ENCODE data around the gene STX16. TPM values are rescaled to one million over a fixed set of nuclear protein-coding genes. Genes with fewer than 3 reads are reported as not detected.
A peak's percentile ranks its signal among the peaks of the same experiment; 100 is the strongest.
"Not testable (repeated sequence)": the region's sequence is repeated elsewhere in the genome, so short reads cannot be mapped to it uniquely, and the experiment has no call there.

The STX16 gene
- polyA plus RNA-seq, 3 donors: 15.6 to 165 (median 27.4) TPM

DNA sequence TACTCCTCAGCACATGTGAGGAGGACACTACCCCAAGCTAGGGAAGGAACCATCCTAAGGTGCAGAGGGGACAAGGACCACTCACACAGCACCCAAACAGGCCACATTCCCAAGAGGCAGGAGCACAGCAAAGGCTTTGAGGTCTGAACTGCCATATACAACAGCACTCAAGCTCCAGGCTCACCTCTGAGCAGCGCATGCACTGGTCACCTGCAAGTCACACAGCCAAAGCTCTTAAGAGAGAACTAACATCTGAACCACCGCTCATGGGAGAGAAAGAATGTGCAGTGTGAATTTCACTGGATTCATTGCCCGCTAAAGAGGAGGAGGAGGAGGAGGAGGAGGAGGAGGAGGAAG lies 72.5 kb downstream of the STX16 start:
- no CpG with 5 or more reads among the region's 3 CpGs for WGBS (ENCODE audit: insufficient coverage)
- Histone ChIP-seq H3K9me3 (replicated peaks in 1 of 2; ENCODE audit: control insufficient read depth in 1 of 2, insufficient read depth in 1 of 2, low read length in 2 of 2) (no peaks in the 10 kb centered on the region), H2AFZ (ENCODE audit: insufficient read depth, low read depth, low read length, poor library complexity, severe bottlenecking) (no peak overlapping the region), H3K27me3 (ENCODE audit: control insufficient read depth in 2 of 2, insufficient read depth in 2 of 2, low read length in 2 of 2) (no peaks in the 10 kb centered on the region), H3K36me3 (replicated peaks in 1 of 2; ENCODE audit: control insufficient read depth in 1 of 2, insufficient read depth in 2 of 2, low read length in 2 of 2) (no peaks in the 10 kb centered on the region), H3K4me2 (replicated peaks; ENCODE audit: extremely low read depth, low read length, poor library complexity, severe bottlenecking) (no peak overlapping the region), H3K9ac (ENCODE audit: insufficient read depth, low read length, poor library complexity, severe bottlenecking) (no peak overlapping the region), H3K4me3 (replicated peaks in 1 of 3; ENCODE audit: low read depth in 2 of 3, low read length in 3 of 3) (no peak overlapping the region), H3K79me2 (ENCODE audit: insufficient read depth, low read length) (no peaks in the 10 kb centered on the region), H3K4me1 (ENCODE audit: control insufficient read depth in 1 of 2, insufficient read depth in 2 of 2, low read length in 2 of 2) (peaks cover 0 to 5% of the 10 kb centered on the region in 2 donors), H3K27ac (ENCODE audit: low read depth in 1 of 2, low read length in 2 of 2) (no peak overlapping the region), H4K20me1 (ENCODE audit: insufficient read depth, low read length) (no peaks in the 10 kb centered on the region)
- TF ChIP-seq, protein P1, sequence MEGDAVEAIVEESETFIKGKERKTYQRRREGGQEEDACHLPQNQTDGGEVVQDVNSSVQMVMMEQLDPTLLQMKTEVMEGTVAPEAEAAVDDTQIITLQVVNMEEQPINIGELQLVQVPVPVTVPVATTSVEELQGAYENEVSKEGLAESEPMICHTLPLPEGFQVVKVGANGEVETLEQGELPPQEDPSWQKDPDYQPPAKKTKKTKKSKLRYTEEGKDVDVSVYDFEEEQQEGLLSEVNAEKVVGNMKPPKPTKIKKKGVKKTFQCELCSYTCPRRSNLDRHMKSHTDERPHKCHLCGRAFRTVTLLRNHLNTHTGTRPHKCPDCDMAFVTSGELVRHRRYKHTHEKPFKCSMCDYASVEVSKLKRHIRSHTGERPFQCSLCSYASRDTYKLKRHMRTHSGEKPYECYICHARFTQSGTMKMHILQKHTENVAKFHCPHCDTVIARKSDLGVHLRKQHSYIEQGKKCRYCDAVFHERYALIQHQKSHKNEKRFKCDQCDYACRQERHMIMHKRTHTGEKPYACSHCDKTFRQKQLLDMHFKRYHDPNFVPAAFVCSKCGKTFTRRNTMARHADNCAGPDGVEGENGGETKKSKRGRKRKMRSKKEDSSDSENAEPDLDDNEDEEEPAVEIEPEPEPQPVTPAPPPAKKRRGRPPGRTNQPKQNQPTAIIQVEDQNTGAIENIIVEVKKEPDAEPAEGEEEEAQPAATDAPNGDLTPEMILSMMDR (IDR thresholded peaks at IDR 0.05): no peak
- peak in 1 of 3 donors; percentile 1 for DNase-seq
- H3K4me3 Mint-ChIP-seq: peak overlapping the region in 1 of 2 donors; percentile 22
- H3K27ac Mint-ChIP-seq: no peak overlapping the region
- no peaks in the 10 kb centered on the region for H3K36me3 Mint-ChIP-seq
- intact Hi-C loops (cut with micrococcal nuclease): no loop called here
- peaks cover 8% of the 10 kb centered on the region for H3K4me1 Mint-ChIP-seq
- peaks cover 4 to 38% (median 13%) of the 10 kb centered on the region in 3 donors for H3K27me3 Mint-ChIP-seq (ENCODE audit: low read depth in 3 of 3)
- peaks cover 0 to 10% (median 0%) of the 10 kb centered on the region in 7 donors for H3K9me3 Mint-ChIP-seq

DNA sequence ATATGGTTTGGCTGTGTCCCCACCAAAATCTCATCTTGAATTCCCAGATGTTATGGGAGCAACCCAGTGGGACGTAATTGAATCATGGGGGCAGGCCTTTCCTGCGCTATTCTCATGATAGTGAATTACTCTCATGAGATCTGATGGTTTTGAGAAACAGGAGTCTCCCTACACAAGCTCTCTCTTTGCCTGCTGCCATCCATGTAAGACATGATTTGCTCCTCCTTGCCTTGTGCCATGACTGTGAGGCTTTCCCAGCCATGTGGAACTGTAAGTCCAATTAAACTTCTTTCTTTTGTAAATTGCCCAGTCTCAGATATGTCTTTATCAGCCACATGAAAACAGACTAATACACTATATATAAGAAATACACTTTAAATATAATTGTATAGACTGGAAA lies 75.1 kb downstream of the STX16 start:
- DNase-seq; H3K27ac ChIP-seq (ENCODE audit: low read depth in 1 of 2, low read length in 2 of 2); H2AFZ ChIP-seq (ENCODE audit: insufficient read depth, low read depth, low read length, poor library complexity, severe bottlenecking); H3K9me3 Mint-ChIP-seq; H3K36me3 ChIP-seq (replicated peaks in 1 of 2; ENCODE audit: control insufficient read depth in 1 of 2, insufficient read depth in 2 of 2, low read length in 2 of 2); H3K4me1 Mint-ChIP-seq; H3K79me2 ChIP-seq (ENCODE audit: insufficient read depth, low read length); H3K36me3 Mint-ChIP-seq; H3K27me3 ChIP-seq (ENCODE audit: control insufficient read depth in 2 of 2, insufficient read depth in 2 of 2, low read length in 2 of 2); H3K9me3 ChIP-seq (replicated peaks in 1 of 2; ENCODE audit: control insufficient read depth in 1 of 2, insufficient read depth in 1 of 2, low read length in 2 of 2); H4K20me1 ChIP-seq (ENCODE audit: insufficient read depth, low read length); H3K27ac Mint-ChIP-seq; H3K4me1 ChIP-seq (ENCODE audit: control insufficient read depth in 1 of 2, insufficient read depth in 2 of 2, low read length in 2 of 2); H3K9ac ChIP-seq (ENCODE audit: insufficient read depth, low read length, poor library complexity, severe bottlenecking); H3K4me2 ChIP-seq (replicated peaks; ENCODE audit: extremely low read depth, low read length, poor library complexity, severe bottlenecking); intact Hi-C loops (cut with micrococcal nuclease); H3K4me3 ChIP-seq (replicated peaks in 1 of 3; ENCODE audit: low read depth in 2 of 3, low read length in 3 of 3): not testable (repeated sequence)
- Mint-ChIP-seq H3K4me3 (peak overlapping the region in 1 of 2 donors; percentile 14), H3K27me3 (ENCODE audit: low read depth in 3 of 3) (peaks cover 11 to 41% (median 17%) of the 10 kb centered on the region in 3 donors)
- no CpG with 5 or more reads among the region's 2 CpGs for WGBS (ENCODE audit: insufficient coverage)

Other genes with a start within 250 kb of the STX16 start
- gene APCDD1L, start 135.9 kb upstream of the STX16 start, polyA plus RNA-seq: not detected
- 100 to 1,000 TPM in 1 of 3 donors, 10 to 100 TPM in 2; 37.6 to 109 (median 39.6) TPM for gene NPEPL1, start 41.5 kb downstream of the STX16 start, polyA plus RNA-seq
- not detected for gene GNAS-AS1, start 199.6 kb downstream of the STX16 start, polyA plus RNA-seq
- 1,000 to 10,000 TPM in 1 of 3 donors, 100 to 1,000 TPM in 2; 109 to 1,105 (median 124) TPM for gene GNAS, start 201.4 kb downstream of the STX16 start, polyA plus RNA-seq

All from CD14-positive monocyte (primary cell).